ENCODE data around the gene LDLRAD3. TPM values are rescaled to one million over a fixed set of nuclear protein-coding genes. Genes with fewer than 3 reads are reported as not detected.

Gene LDLRAD3
- total RNA-seq, 2 donors from 2014 or later, result 30.8 to 42.5 TPM

DNA sequence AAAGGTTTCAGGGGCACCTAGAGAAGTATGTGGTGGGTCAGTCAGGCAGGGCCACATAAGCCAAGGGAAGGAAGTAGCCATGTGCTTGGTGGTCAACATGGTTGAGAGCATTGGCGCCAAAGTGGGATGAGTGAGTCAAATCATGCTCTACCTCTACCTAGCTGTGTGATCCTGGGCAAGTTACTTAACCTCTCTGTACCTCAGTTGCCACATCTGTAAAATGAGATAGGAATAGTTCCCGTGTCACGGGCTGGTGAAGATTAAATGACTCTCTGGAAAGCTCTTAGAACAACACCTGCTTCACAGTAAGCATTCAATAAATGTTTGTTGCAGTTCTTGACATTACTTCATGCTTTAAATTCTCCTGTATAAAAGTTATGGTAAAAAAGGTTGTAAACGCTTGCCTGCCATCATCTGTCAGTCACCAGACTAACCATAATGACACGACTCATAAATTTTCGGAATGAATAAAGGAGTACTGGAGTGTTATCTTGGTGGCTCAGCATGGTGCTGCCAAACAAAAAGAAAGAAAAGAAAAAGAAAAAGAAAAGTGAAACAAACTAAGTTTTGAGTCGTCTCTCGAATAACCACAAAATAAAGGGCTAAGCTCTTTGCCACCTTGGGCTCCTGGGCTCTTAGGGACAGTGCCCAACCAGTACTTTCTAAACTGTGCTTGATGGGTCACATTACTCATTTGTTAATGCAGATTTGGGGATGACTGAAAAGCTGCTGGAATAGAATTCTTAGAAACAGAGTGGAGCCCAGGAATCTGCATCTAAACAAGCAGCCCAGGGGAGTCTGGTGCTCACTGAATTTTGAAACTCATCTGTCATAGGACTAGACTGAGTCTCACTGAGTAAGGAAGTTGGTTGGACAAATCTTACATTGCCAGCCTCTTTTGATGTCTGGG lies 107.6 kb downstream of the LDLRAD3 start:
- no peak overlapping the region for H3K4me3 ChIP-seq
- intact Hi-C loops (cut with DNase I), result no loop called here
- H3K9me3 ChIP-seq, result no peaks in the 10 kb centered on the region
- no peaks in the 10 kb centered on the region for H3K27me3 ChIP-seq (replicated peaks; ENCODE audit: insufficient read depth)
- H3K36me3 ChIP-seq, result no peaks in the 10 kb centered on the region
- 84% methylated on average over 8 of the region's 8 CpGs for WGBS
- H3K4me1 ChIP-seq (replicated peaks), result no peaks in the 10 kb centered on the region
- TF ChIP-seq POLR2AphosphoS5 (IDR thresholded peaks at IDR 0.05) (no peak), POLR2A (IDR thresholded peaks at IDR 0.05) (no peak)
- TF ChIP-seq, protein P1, sequence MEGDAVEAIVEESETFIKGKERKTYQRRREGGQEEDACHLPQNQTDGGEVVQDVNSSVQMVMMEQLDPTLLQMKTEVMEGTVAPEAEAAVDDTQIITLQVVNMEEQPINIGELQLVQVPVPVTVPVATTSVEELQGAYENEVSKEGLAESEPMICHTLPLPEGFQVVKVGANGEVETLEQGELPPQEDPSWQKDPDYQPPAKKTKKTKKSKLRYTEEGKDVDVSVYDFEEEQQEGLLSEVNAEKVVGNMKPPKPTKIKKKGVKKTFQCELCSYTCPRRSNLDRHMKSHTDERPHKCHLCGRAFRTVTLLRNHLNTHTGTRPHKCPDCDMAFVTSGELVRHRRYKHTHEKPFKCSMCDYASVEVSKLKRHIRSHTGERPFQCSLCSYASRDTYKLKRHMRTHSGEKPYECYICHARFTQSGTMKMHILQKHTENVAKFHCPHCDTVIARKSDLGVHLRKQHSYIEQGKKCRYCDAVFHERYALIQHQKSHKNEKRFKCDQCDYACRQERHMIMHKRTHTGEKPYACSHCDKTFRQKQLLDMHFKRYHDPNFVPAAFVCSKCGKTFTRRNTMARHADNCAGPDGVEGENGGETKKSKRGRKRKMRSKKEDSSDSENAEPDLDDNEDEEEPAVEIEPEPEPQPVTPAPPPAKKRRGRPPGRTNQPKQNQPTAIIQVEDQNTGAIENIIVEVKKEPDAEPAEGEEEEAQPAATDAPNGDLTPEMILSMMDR (IDR thresholded peaks at IDR 0.05), result no peak
- no peak for DNase-seq (ENCODE audit: low spot score)
- no peak overlapping the region for H3K27ac ChIP-seq

DNA sequence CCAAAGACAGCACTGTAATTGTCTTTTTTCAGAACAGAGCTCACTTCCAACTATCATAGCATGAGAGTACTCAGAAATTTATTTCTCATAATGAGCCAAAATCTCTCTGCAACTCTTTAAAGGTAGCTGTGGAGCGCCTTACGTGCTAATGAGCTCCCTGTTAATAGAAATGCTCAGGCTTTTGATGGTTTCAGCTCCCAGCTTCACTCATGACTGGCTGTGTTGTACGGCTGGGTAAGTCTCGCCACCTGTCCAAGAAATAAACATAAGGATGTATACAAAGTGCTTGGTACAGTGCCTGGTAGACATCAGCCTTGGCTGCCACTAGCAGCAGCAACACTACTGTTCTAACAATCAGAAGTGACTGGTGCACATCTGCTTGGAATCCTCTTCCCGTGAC lies 109.4 kb downstream of the LDLRAD3 start:
- Histone ChIP-seq H3K36me3 (no peaks in the 10 kb centered on the region), H3K27me3 (replicated peaks; ENCODE audit: insufficient read depth) (no peaks in the 10 kb centered on the region), H3K4me3 (no peak overlapping the region), H3K4me1 (replicated peaks) (no peaks in the 10 kb centered on the region), H3K9me3 (no peaks in the 10 kb centered on the region), H3K27ac (no peak overlapping the region)
- WGBS, result 96% methylated on average over 5 of the region's 5 CpGs
- no peak for DNase-seq (ENCODE audit: low spot score)
- TF ChIP-seq POLR2AphosphoS5 (IDR thresholded peaks at IDR 0.05), result no peak
- TF ChIP-seq, protein P1 (IDR thresholded peaks at IDR 0.05), result no peak
- no peak for TF ChIP-seq POLR2A (IDR thresholded peaks at IDR 0.05)
- intact Hi-C loops (cut with DNase I), result no loop called here

DNA sequence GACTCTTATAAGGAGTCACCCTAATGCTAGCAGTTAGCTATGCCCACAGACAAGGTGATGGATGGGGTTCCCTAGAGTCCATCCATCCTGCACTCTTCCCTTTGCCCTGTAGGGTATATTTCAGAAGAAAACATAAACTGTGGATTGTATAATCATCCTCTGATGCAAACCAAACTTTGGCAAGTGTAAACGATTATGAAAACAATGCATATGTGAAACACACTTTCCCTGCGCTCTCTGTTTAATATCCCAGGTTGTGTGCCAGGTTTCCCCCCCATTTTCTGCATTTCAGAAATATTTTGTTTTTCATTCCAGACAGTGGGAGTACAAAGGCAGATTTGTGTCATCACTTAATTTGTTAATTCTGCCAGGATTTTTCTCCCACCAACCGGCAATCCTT lies 110.0 kb downstream of the LDLRAD3 start:
- 66% methylated on average over 3 of the region's 3 CpGs for WGBS
- H3K4me3 ChIP-seq, result no peak overlapping the region
- intact Hi-C loops (cut with DNase I), result no loop called here
- DNase-seq (ENCODE audit: low spot score), result no peak
- no peaks in the 10 kb centered on the region for H3K36me3 ChIP-seq
- TF ChIP-seq POLR2A (IDR thresholded peaks at IDR 0.05), result no peak
- TF ChIP-seq, protein P1 (IDR thresholded peaks at IDR 0.05), result peak in 1 of 4 experiments; percentile 9
- no peak overlapping the region for H3K27ac ChIP-seq
- no peaks in the 10 kb centered on the region for H3K9me3 ChIP-seq
- no peaks in the 10 kb centered on the region for H3K27me3 ChIP-seq (replicated peaks; ENCODE audit: insufficient read depth)
- no peaks in the 10 kb centered on the region for H3K4me1 ChIP-seq (replicated peaks)

DNA sequence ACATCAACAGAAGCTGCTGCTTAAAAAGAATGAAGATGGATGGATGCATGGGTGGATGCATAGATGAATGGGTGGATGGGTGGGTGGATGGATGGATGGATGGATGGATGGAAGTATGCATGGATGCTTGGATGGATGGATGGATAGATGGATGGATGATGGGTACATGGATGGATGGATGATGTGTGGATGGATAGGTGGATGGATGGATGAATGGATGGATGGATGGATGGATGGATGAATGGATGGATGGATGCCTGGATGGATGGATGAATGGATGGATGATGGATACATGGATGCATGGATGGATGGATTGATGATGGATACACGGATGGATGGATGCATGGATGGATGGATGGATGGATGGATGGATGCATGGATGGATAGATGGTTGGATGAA lies 110.8 kb downstream of the LDLRAD3 start:
- H3K9me3 ChIP-seq, result no peaks in the 10 kb centered on the region
- WGBS, result 96% methylated on average over 1 of the region's 1 CpG

More for the DNA sequence above, 110.8 kb downstream of the LDLRAD3 start:
- Histone ChIP-seq H3K27ac (no peak overlapping the region), H3K27me3 (replicated peaks; ENCODE audit: insufficient read depth) (no peaks in the 10 kb centered on the region), H3K4me1 (replicated peaks) (no peaks in the 10 kb centered on the region), H3K36me3 (no peaks in the 10 kb centered on the region), H3K4me3 (no peak overlapping the region)
- DNase-seq (ENCODE audit: low spot score), result no peak
- intact Hi-C loops (cut with DNase I), result no loop called here
- TF ChIP-seq POLR2A (IDR thresholded peaks at IDR 0.05), result no peak
- no peak for TF ChIP-seq POLR2AphosphoS5 (IDR thresholded peaks at IDR 0.05)
- TF ChIP-seq, protein P1 (IDR thresholded peaks at IDR 0.05), result no peak

Measured in prostate gland (tissue), 2 donors.